Tibial artery (tissue), 4 donors: ENCODE measurements around the gene UBE2H.
"Not testable (repeated sequence)": the region's sequence is repeated elsewhere in the genome, so short reads cannot be mapped to it uniquely, and the experiment has no call there.

Source experiments
- DNase-seq, 2 donors: peaks; one replicate each; pipeline ENCODE4 v3.0.0-alpha.2; 2019
- H3K27ac ChIP-seq, 2 donors: fragments of 200-600 bp; sonication (generic) in 1 of 2; 1 replicate in 1 of 2; 2 replicates in 1 of 2; pipeline ENCODE4 v1.5.1; 2018 to 2019; ENCODE audit warnings: mild to moderate bottlenecking in 1 of 2
- H3K27me3 ChIP-seq, 2 donors: fragments of 200-600 bp; sonication (generic) in 1 of 2; one replicate each; pipeline versions ENCODE4 v1.5.1 to v1.6.0; 2016 to 2019
- H3K36me3 ChIP-seq, 3 donors: fragments of 200-600 bp; sonication (generic) in 2 of 3; one replicate each; pipeline ENCODE4 v1.5.1; 2016 to 2019; ENCODE audit warnings: mild to moderate bottlenecking in 2 of 3
- H3K4me1 ChIP-seq, 4 donors: fragments of 200-600 bp; sonication (generic) in 2 of 4; 1 replicate in 3 of 4; 2 replicates in 1 of 4; pipeline ENCODE4 v1.5.1; 2016 to 2019
- H3K4me3 ChIP-seq, 2 donors: fragments of 200-600 bp; sonication (generic) in 1 of 2; 1 replicate in 1 of 2; 2 replicates in 1 of 2; pipeline ENCODE4 v1.5.1; 2018 to 2019; ENCODE audit warnings: mild to moderate bottlenecking in 2 of 2
- H3K9me3 ChIP-seq, 3 donors: fragments of 200-600 bp; sonication (generic) in 1 of 3; one replicate each; pipeline ENCODE4 v1.5.1; 2016 to 2019
- CTCF ChIP-seq, 2 experiments: fragments of 200-600 bp in 1 of 2; fragments of 450-650 bp in 1 of 2; IDR thresholded peaks; one replicate each; pipeline ENCODE4 v1.5.1; 2017 to 2019; ENCODE audit warnings: antibody characterized with exemption in 2 of 2, mild to moderate bottlenecking in 1 of 2, moderate library complexity in 1 of 2
- intact Hi-C: fragments of 100-400 bp; cut with DNase I; formaldehyde crosslinking; loops from one replicate; pipeline ENCODE4 v1.15.0; 2023; ENCODE audit warnings: low total_unique reads

The UBE2H gene

DNA sequence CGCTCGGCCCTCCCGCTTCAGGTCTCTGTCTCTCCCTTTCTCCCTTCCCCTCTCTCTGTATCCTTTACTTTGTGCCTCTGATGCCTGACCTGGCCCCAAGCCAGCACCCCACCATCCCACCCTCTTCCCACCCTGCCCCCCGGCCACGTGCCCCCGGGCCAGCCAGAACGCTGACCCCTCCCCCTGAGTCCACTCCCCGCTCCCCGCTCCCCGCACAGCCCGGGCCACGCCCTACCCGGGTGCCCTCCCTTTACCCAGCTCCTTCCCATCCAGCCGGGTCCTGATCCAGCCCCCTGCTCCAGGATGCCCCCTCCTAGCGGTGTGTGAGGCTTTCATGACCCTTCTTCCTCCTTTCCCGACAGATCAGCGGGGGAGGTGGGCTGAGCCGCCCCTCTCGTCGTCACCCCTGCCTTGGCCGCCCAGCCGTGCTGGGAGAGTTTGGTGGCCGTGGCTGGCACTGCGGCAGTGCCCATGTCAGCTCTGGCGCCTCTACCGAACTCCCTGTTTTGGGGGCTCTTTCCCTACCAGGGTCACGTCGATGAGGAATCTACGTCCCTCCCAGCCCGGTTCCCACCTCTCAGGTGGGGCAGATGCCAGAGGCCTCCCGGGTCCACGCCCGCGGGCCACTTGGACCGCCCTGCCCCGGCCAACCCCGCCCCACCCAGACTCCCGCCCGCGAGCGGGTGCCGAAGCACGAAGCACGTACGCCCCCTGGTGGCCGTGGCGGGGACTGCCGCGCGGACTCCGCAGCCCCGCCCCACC lies 127.4 kb downstream of the UBE2H start:
- intact Hi-C loops: loop anchor here (2.0 to 10.0 kb wide), 5 partner anchors 123 to 461 kb away; partner anchors contain the start of gene NRF1
- Histone ChIP-seq H3K4me1 (peaks cover 7 to 34% (median 19%) of the 10 kb centered on the region in 4 donors), H3K27me3 (no peaks in the 10 kb centered on the region), H3K4me3 (peak overlapping the region; percentile 59 to 70), H3K9me3 (no peaks in the 10 kb centered on the region), H3K36me3 (no peaks in the 10 kb centered on the region), H3K27ac (peak overlapping the region; percentile 78 to 81)
- peak; percentile 64 to 98 for TF ChIP-seq CTCF (IDR thresholded peaks at IDR 0.05)
- DNase-seq: peak; percentile 84 to 90

DNA sequence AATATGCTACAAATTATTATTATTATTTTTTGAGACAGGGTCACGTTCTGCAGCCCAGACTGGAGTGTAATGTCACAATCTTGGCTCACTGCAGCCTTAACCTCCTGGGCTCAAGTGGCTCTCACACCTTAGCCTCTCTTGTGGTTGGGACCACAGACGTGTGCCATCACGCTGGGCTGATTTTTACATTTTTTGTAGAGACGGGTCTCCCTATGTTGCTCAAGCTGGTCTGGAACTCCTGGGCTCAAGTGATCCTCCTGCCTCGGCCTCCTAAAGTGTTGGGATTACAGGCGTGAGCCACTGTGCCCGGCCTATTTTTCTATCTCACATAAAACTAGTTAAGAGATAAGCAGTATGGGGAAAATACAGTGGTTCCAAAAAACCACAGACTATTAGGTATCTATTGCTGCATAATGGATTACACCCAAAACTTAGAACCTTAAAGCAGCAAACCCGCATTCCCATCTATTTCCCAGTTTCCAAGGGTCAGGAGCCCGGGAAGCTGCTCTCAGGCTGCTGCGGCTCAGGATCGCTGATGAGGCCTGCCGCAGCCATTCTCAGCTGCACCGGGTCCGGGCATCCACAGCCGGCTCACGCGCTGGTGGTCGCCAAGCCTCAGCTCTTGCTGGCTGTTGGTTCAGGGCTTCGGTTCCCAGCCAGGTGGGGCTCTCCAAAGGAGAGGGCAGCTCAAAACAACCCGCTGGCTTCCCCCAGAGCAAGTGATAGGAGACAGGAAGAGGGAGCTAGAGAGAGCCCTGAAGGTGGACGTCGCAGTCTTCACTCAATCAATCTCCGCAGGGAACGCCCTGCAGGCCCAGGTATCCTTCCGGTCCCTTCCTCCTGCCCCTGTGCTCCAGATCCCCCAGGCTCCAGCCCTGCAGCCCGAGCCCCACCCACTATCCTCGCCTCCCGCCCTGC lies 128.2 kb downstream of the UBE2H start:
- intact Hi-C loops: loop anchor here (2.0 to 10.0 kb wide), 5 partner anchors 124 to 460 kb away; partner anchors contain the start of gene NRF1
- no peak for DNase-seq
- no peaks in the 10 kb centered on the region for H3K9me3 ChIP-seq
- no peaks in the 10 kb centered on the region for H3K36me3 ChIP-seq
- H3K27me3 ChIP-seq: no peaks in the 10 kb centered on the region
- peak overlapping the region; percentile 78 to 81 for H3K27ac ChIP-seq
- TF ChIP-seq CTCF (IDR thresholded peaks at IDR 0.05): peak in 1 of 2 experiments; percentile 16
- peak overlapping the region; percentile 59 to 70 for H3K4me3 ChIP-seq
- H3K4me1 ChIP-seq: peaks cover under 1 to 25% (median 12%) of the 10 kb centered on the region in 4 donors

DNA sequence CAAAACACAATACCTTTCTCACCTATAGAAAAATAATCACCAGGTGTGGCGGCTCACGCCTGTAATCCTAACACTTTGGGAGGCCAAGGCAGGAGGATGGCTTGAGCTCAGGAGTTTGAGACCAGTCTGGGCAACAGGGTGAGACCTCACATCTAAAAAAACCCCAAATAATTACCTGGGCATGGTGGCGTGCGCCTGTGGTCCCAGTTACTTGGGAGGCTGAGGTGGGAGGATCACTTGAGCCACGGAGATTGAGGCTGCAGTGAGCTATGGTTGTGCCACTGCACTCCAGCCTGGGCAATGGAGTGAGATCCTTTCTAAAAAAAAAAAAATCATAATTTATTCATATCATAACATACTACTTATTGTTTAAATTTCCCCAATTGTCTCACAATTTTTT lies 129.6 kb downstream of the UBE2H start:
- not testable (repeated sequence) for DNase-seq, H3K36me3 ChIP-seq, H3K9me3 ChIP-seq, H3K27ac ChIP-seq, H3K27me3 ChIP-seq, H3K4me3 ChIP-seq
- H3K4me1 ChIP-seq: peaks cover 0 to 19% (median 8%) of the 10 kb centered on the region in 4 donors
- intact Hi-C loops: loop anchor here (10.0 kb wide), 3 partner anchors 158 to 458 kb away; partner anchors contain the start of gene NRF1

DNA sequence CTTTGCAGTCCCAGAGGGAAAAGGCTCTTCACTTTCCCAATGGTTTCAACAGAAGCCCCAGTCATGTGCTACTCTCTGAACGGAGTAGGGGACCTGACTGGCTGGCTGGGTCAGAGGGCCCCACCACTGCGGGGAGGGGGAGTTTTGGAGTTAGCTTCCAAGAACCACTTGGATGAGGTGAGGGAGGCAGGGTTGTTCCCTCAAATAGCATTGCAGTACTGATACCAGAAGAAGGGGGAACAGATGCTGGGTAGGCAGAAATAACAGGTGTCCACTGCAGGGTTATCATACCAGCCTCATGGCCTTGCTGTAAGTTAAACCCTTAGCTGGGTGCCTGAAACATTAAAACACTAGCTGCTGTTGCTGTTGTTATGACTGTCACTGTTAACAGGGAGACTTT lies 131.3 kb downstream of the UBE2H start:
- Histone ChIP-seq H3K4me3 (no peak overlapping the region), H3K27me3 (no peaks in the 10 kb centered on the region), H3K9me3 (peaks cover 0 to 5% (median 0%) of the 10 kb centered on the region in 3 donors), H3K36me3 (no peaks in the 10 kb centered on the region), H3K27ac (no peak overlapping the region), H3K4me1 (peaks cover 0 to 16% (median 7%) of the 10 kb centered on the region in 4 donors)
- DNase-seq: no peak
- no peak for TF ChIP-seq CTCF (IDR thresholded peaks at IDR 0.05)
- intact Hi-C loops: loop anchor here (10.0 kb wide), 3 partner anchors 157 to 457 kb away; partner anchors contain the start of gene NRF1

DNA sequence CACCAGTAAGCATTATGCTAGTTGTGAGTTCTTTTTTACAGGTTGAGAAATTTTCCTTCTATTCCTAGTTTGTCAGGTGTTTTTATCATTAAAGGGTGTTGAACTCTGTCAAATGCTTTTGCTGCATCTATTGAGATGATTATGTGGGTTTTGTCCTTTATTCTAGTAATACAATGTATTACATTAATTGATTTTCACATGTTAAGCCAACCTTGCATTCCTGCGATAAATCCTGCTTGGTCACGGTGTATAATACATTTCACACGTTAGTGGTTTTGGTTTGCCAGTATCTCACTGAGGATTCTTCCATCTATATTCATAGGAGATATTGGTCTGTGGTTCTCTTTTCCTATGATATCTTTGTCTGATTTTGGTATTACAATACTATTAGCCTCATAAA lies 136.0 kb downstream of the UBE2H start:
- H3K27me3 ChIP-seq: no peaks in the 10 kb centered on the region
- no peak overlapping the region for H3K27ac ChIP-seq
- no peaks in the 10 kb centered on the region for H3K4me1 ChIP-seq
- DNase-seq: no peak
- intact Hi-C loops: no loop called here
- peaks cover 0 to 7% (median 0%) of the 10 kb centered on the region in 3 donors for H3K9me3 ChIP-seq
- no peaks in the 10 kb centered on the region for H3K36me3 ChIP-seq
- no peak for TF ChIP-seq CTCF (IDR thresholded peaks at IDR 0.05)
- H3K4me3 ChIP-seq: no peak overlapping the region
